ENCODE results near the gene GBP1.

- TF ChIP-seq CTCF (conservative IDR thresholded peaks at IDR 0.05 in 1 of 2, IDR thresholded peaks at IDR 0.05 in 1 of 2; ENCODE audit: low read depth in 1 of 2, low read length in 2 of 2) (no peak), EZH2 (IDR thresholded peaks at IDR 0.05; ENCODE audit: low read length, missing control alignments) (no peak)
Measured at GRCh38 chr1:89044970-89045721, 19.9 kb downstream of the GBP1 start.
